ENCODE results near the gene TSPAN15. TPM values are rescaled to one million over a fixed set of nuclear protein-coding genes. Genes with fewer than 3 reads are reported as not detected.

Gene TSPAN15
- polyA plus RNA-seq, 1 donor (not counting 4 experiments of a cell fraction or from before 2014, with no cell fraction given) = 2.1 TPM

GRCh38 chr10:69466158-69466490 is 14.9 kb downstream of the TSPAN15 start:
- dilution Hi-C loops (cut with MboI; ENCODE audit: extremely low pct_ligation_motif_present, low sequenced_read_pairs) = no loop called here
- H3K27ac ChIP-seq (ENCODE audit: control insufficient read depth, insufficient read depth, low read length) = no peak overlapping the region
- FAIRE-seq = no peak

GRCh38 chr10:69466689-69467088 is 15.4 kb downstream of the TSPAN15 start:
- TF ChIP-seq CTCF (optimal IDR thresholded peaks at IDR 0.05 in 1 of 3, IDR thresholded peaks at IDR 0.05 in 1 of 3, conservative IDR thresholded peaks at IDR 0.05 in 1 of 3; ENCODE audit: extremely low read depth in 1 of 3, insufficient read depth in 2 of 3, low read length in 3 of 3) (no peak), EZH2 (IDR thresholded peaks at IDR 0.05; ENCODE audit: low read length) (no peak)
- Histone ChIP-seq H3K27me3 (ENCODE audit: control insufficient read depth, extremely low read depth, insufficient read depth, low read length) (peaks cover 6% of the 10 kb centered on the region), H3K4me2 (ENCODE audit: control insufficient read depth, extremely low read depth, insufficient read depth, low read depth, low read length) (no peak overlapping the region), H3K79me2 (ENCODE audit: control insufficient read depth, insufficient read depth, low read length) (no peaks in the 10 kb centered on the region), H3K36me3 (ENCODE audit: control insufficient read depth in 2 of 2, extremely low read depth in 1 of 2, insufficient read depth in 2 of 2, low read length in 2 of 2) (no peaks in the 10 kb centered on the region), H3K9me1 (ENCODE audit: control insufficient read depth, extremely low read depth, insufficient read depth, low read length) (no peaks in the 10 kb centered on the region), H2AFZ (ENCODE audit: control insufficient read depth, low read length) (no peak overlapping the region), H3K4me1 (ENCODE audit: control insufficient read depth, extremely low read depth, insufficient read depth, low read length) (no peaks in the 10 kb centered on the region), H3K9ac (ENCODE audit: control insufficient read depth, extremely low read depth, insufficient read depth, low read length) (no peak overlapping the region), H3K4me3 (ENCODE audit: control insufficient read depth in 2 of 3, extremely low read depth in 1 of 3, insufficient read depth in 2 of 3, low read depth in 1 of 3, low read length in 3 of 3) (no peak overlapping the region), H4K20me1 (ENCODE audit: control insufficient read depth, extremely low read depth, insufficient read depth, low read length) (no peaks in the 10 kb centered on the region), H3K27ac (ENCODE audit: control insufficient read depth, insufficient read depth, low read length) (no peak overlapping the region), H3K9me3 (ENCODE audit: control insufficient read depth, low read depth, low read length) (no peaks in the 10 kb centered on the region)
- dilution Hi-C loops (cut with MboI; ENCODE audit: extremely low pct_ligation_motif_present, low sequenced_read_pairs) = no loop called here
- DNase-seq (ENCODE audit: low read depth, low spot score) (no peak), FAIRE-seq (no peak)

More at GRCh38 chr10:69466158-69466490, 14.9 kb downstream of the TSPAN15 start:
- DNase-seq (ENCODE audit: low read depth, low spot score) = no peak
- Histone ChIP-seq H3K36me3 (ENCODE audit: control insufficient read depth in 2 of 2, extremely low read depth in 1 of 2, insufficient read depth in 2 of 2, low read length in 2 of 2) (no peaks in the 10 kb centered on the region), H3K9me1 (ENCODE audit: control insufficient read depth, extremely low read depth, insufficient read depth, low read length) (no peaks in the 10 kb centered on the region), H3K79me2 (ENCODE audit: control insufficient read depth, insufficient read depth, low read length) (no peaks in the 10 kb centered on the region), H3K4me3 (ENCODE audit: control insufficient read depth in 2 of 3, extremely low read depth in 1 of 3, insufficient read depth in 2 of 3, low read depth in 1 of 3, low read length in 3 of 3) (no peak overlapping the region), H3K9ac (ENCODE audit: control insufficient read depth, extremely low read depth, insufficient read depth, low read length) (no peak overlapping the region), H3K27me3 (ENCODE audit: control insufficient read depth, extremely low read depth, insufficient read depth, low read length) (peaks cover 6% of the 10 kb centered on the region), H4K20me1 (ENCODE audit: control insufficient read depth, extremely low read depth, insufficient read depth, low read length) (no peaks in the 10 kb centered on the region), H3K4me2 (ENCODE audit: control insufficient read depth, extremely low read depth, insufficient read depth, low read depth, low read length) (no peak overlapping the region), H2AFZ (ENCODE audit: control insufficient read depth, low read length) (no peak overlapping the region), H3K4me1 (ENCODE audit: control insufficient read depth, extremely low read depth, insufficient read depth, low read length) (no peaks in the 10 kb centered on the region), H3K9me3 (ENCODE audit: control insufficient read depth, low read depth, low read length) (no peaks in the 10 kb centered on the region)
- TF ChIP-seq CTCF (optimal IDR thresholded peaks at IDR 0.05 in 1 of 3, IDR thresholded peaks at IDR 0.05 in 1 of 3, conservative IDR thresholded peaks at IDR 0.05 in 1 of 3; ENCODE audit: extremely low read depth in 1 of 3, insufficient read depth in 2 of 3, low read length in 3 of 3) = no peak
- TF ChIP-seq EZH2 (IDR thresholded peaks at IDR 0.05; ENCODE audit: low read length) = no peak
